HL-60/S4 treated with retinoic acid at 250 ng/mL for 4 days and 3 days (cell line): ENCODE results near the gene MKLN1.
"Not testable (repeated sequence)": the region's sequence is repeated elsewhere in the genome, so short reads cannot be mapped to it uniquely, and the experiment has no call there.

ENCODE experiments used
- in situ Hi-C: fragments of 300-500 bp; cut with MboI; formaldehyde crosslinking; loops from 2 replicates; pipeline ENCODE4 v1.7.0; 2022; ENCODE audit warnings: low sequenced_read_pairs

Gene MKLN1

GRCh38 chr7:131497454-131497853 is 169.8 kb downstream of the MKLN1 start:
- in situ Hi-C loops = no loop called here

DNA sequence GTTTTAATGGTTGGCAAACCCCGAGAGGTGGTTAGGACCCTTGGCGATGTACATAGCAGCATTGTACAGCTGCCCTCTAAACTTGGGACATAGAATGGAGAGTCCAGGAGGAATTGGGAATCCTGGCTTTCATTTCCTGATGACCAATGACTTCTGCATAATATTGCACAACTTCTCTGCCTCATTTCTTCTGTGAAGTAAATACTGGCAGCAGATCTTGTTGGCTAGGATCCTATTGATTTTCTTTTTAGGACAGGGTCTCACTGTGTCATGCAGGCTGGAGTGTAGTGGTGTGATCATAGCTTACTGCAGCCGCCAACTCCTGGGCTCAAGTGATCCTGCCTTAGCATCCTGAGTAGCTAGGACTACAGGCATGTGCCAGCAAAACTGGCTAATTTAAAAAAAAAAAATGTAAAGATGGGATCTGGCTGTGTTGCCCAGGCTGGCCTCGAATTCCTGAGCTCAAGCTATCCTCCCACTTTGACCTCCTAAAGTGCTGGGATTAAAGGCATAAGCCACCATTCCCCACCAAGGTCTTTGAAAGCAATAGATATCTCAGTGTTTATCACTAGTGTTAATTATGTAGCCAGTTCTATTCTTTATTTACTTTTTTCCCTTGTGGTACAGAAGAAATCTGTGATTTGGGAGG is 170.7 kb downstream of the MKLN1 start:
- in situ Hi-C loops = no loop called here

DNA sequence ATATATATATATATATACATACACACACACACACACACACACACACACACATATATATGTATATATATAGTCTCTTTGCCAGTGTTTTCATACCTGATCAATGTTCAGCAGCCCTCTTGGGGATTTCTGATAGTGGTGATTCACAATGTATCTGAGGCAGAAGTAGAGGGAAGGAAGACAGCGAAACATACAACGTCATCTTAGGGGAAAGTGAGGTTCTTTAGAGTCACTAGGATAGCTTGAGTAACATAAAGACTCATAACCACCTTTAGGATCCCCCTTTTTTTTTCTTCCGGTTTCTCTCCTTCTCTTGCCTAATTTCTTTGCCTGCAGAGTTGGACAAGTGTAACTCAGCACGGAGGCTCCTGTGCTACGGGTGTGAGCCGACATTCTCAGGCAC is 172.1 kb downstream of the MKLN1 start:
- in situ Hi-C loops = no loop called here

GRCh38 chr7:131500357-131500756 is 172.7 kb downstream of the MKLN1 start:
- in situ Hi-C loops = no loop called here

- in situ Hi-C loops = no loop called here
Measured at GRCh38 chr7:131501422-131501821, 173.7 kb downstream of the MKLN1 start.

DNA sequence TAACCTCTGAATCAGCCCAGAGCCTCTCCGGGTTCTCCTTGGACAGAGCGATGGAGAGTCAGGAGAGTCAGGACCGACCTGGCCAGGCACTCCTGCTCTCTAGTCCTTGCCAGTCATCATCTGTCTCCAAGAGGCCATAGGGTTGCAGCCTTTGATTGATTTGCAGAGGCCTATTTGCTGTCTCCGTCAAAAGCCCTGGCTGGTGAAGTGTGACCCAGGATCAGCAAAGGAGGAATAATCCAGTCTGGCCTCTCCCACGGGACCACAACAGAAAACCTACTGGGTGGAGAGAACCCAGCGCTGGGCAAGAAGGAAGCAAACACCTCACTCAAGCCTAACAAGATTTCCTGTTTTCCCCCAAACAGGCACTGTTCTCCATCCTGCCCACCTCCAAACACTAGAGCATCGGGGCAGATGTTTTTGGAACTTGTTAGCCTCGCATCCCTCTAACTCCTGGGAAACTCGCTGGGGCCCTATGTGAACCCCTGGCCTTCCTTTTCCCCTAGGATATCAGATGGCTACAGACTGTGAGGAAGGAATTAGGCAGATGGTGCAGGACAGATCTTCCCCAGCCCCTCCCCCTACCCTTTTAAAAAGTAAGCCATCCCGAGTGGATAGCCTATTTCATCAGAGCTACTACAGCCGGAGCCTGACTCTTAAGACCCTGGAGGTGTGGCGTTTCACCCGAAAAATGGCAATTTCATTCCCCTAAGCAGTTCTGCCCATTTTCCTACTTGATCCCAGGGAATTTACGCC is 174.4 kb downstream of the MKLN1 start:
- in situ Hi-C loops = no loop called here

DNA sequence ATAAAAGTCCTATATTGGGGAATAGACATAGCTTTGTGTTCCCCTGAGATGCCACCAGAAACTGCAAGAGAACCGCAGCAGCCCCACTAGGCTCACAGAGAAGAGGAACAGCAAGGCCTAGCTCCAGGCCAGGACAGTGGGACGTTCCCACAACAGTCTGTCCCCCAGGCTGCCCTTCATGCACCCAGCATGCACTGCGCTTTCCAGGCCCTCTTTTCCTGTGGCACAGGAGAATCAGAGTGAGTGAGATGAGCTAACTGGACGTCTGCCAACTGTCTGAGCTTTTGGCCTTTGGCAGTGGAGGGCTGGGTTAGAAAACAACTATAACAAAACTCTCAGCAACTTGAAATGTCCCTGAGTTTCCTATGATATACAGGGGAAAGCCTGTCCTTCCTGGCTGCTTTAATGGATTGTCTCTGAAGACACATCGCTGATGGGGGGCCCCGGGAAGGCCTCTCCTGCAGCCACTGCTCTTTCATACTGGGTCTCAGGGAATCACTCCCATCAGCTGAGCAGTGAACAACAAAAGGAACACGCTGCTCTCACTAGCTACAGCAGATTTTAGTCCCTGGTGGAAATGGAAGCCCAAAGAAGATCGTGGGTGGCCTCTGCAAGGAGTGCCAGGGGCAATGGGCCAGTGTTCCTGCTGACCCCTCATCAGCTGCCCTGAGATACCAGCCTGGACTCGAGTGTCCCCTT is 175.3 kb downstream of the MKLN1 start:
- in situ Hi-C loops = no loop called here

GRCh38 chr7:131503639-131504038 is 176.0 kb downstream of the MKLN1 start:
- in situ Hi-C loops = no loop called here

GRCh38 chr7:131504157-131504899 is 176.7 kb downstream of the MKLN1 start:
- in situ Hi-C loops = no loop called here

DNA sequence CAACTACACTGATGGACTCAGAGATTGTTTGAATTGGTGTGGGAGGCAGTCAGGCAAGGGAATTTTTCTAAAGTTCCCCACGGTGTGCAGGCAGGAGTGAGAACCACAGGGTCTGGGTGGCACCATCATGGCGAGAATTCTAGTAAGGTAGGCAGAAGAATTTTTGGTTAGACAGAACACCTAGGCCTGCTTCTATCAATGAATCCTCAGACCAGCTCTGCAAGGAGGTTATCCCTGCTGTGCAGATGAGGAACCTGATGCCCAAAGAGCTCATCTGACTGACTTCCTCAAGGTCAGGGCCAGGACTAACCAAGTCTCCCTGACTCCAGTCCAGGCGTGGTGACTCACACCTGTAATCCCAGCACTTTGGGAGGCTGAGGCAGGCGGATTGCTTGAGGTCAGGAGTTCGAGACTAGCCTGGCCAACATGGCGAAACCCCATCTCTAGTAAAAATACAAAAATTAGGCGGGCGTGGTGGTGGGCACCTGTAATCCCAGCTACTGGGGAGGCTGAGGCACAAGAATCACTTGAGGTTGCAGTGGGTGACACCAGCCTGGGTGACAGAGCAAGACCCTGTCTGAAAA is 177.5 kb downstream of the MKLN1 start:
- in situ Hi-C loops = not testable (repeated sequence)

GRCh38 chr7:131505636-131506557 is 178.2 kb downstream of the MKLN1 start:
- in situ Hi-C loops = no loop called here

DNA sequence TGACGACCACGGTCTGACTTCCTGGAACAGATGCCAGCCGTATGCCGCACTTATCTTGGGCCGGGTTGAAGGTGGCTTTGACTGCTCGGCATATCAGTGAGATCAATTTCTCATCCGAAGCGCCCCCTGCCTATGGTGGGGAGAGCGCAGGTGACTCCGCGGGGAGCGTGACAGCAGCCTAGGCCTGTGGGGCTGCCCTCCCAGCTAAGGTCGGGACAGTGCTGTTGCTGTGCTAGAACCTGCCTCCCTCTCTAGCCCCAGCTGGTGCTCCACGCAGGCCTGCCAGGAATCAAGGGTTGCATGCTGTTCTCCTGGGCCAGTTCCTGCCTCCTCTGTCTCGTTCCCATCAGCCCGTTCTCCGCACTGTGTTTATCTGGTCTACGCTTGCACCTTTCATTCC is 178.9 kb downstream of the MKLN1 start:
- in situ Hi-C loops = no loop called here

- in situ Hi-C loops = no loop called here
Measured at GRCh38 chr7:131507592-131508331, 180.1 kb downstream of the MKLN1 start.

DNA sequence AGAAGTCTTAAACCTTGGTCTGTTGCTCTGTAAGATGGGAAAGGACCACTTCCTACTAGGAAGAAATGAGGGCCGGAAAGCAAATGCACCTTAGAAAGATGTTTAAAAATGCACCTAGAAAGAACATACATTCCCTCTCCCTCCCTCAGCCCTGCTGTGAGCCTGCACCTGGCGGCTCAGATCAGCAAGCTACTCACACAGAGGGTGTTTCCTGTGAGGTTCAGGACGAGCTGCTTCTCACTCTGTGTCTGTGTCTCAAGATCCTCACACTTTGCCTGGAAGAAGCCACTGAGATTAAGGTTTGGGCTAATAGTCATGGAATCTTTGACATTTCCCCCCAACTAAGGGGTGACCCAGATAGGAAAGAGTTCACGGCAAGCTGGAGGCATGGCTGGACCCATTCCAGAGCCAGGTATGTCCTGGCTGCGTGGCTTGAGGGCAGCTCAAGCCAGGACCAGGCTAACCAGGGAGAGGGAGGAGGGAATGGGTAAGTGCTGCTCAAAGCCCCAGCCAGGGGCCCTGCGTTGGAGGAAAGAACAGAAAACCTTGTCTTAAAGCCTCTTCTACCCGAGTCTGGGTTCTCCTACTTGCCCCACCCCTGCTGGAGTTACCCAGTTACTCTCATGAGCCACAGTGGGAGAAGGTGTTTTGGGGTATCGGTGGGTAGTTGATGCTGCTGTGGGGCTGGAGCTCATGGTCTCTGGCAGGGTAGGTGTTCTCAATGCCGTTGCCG is 181.2 kb downstream of the MKLN1 start:
- in situ Hi-C loops = no loop called here

DNA sequence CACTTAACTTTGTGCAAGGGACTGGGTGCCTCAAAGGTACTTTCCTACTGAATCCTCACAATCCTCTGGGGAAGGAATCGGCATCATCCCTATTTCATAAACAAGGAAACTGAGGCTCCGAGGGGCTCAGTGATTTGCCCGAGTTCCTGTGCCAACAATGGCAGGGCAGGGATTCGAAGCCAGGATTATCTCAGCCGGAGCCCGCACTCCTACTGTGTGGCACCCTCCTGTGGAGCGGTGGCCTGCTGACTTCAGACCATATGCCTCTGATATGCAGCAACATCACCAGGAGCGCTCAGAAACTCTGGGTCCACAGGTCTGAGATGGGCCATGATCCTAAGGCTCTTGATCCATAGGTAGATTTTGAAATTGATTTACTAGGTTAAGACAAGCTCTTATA is 182.1 kb downstream of the MKLN1 start:
- in situ Hi-C loops = no loop called here

DNA sequence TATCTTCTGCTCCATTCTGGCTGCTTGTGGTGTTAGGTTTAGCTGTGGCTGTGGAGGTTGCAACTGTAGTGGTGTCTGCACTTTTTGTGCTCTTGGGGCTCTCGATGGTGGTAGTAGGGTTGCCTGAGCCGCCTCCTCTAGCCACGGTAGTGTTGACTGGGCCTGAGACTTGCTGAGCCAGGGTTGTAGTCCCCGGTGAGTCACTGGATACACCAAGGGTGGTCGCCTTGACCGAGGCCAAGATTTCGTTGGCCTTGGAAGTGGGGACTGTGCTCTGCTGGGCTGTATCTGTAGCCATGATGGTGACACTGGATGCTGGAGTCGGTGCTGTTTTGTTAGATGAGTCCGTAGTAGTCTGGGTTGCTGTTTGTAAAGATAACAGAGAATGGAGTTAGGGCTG is 183.4 kb downstream of the MKLN1 start:
- in situ Hi-C loops = no loop called here

GRCh38 chr7:131511774-131512535 is 184.3 kb downstream of the MKLN1 start:
- in situ Hi-C loops = no loop called here
